Fibroblast of villous mesenchyme (primary cell): Measurements from ENCODE around the gene FBXO42. TPM values are rescaled to one million over a fixed set of nuclear protein-coding genes. Genes with fewer than 3 reads are reported as not detected.

Experiments
- DNase-seq: peaks from one replicate; pipeline ENCODE4 v3.0.0-alpha.2; 2010; ENCODE audit warnings: low read depth
- H3K4me3 ChIP-seq: 2 replicates; pipeline ENCODE4 v1.5.1; 2011; ENCODE audit warnings: low read depth, mild to moderate bottlenecking, low read length
- CTCF ChIP-seq: IDR thresholded peaks from 2 replicates; pipeline ENCODE4 v1.5.1; 2012; ENCODE audit warnings: low read depth, mild to moderate bottlenecking, low read length; ENCODE audit not compliant: insufficient read depth
- total RNA-seq: library from RNA; depleted of rRNA; stranded (reverse); fragments of >200 nt; gene quantifications from 2 replicates; pipeline ENCODE4 v1.2.3, GENCODE V29; 2012

Gene FBXO42
- total RNA-seq, 1 donor, result 16.0 TPM

- no peak for TF ChIP-seq CTCF
- no peak for DNase-seq
- no peak overlapping the region for H3K4me3 ChIP-seq
Measured at GRCh38 chr1:16315437-16315836, 36.8 kb downstream of the FBXO42 start.

GRCh38 chr1:16307222-16307621, 45.1 kb downstream of the FBXO42 start:
- H3K4me3 ChIP-seq, result no peak overlapping the region
- no peak for DNase-seq
- no peak for TF ChIP-seq CTCF

- H3K4me3 ChIP-seq, result no peak overlapping the region
Measured at GRCh38 chr1:16302709-16303627, 49.3 kb downstream of the FBXO42 start.

GRCh38 chr1:16300436-16300835, 51.8 kb downstream of the FBXO42 start:
- no peak for DNase-seq
- no peak overlapping the region for H3K4me3 ChIP-seq
- no peak for TF ChIP-seq CTCF

More at GRCh38 chr1:16302709-16303627, 49.3 kb downstream of the FBXO42 start:
- peak; percentile 62 for DNase-seq
- TF ChIP-seq CTCF, result no peak

- DNase-seq, result no peak
- no peak for TF ChIP-seq CTCF
- no peak overlapping the region for H3K4me3 ChIP-seq
Measured at GRCh38 chr1:16298653-16299052, 53.6 kb downstream of the FBXO42 start.

GRCh38 chr1:16296643-16297042, 55.6 kb downstream of the FBXO42 start:
- TF ChIP-seq CTCF, result no peak
- no peak overlapping the region for H3K4me3 ChIP-seq
- no peak for DNase-seq
